Hematopoietic multipotent progenitor cell (in vitro differentiated cells): ENCODE results near the gene FILIP1L. TPM values are rescaled to one million over a fixed set of nuclear protein-coding genes. Genes with fewer than 3 reads are reported as not detected.

Source experiments
- DNase-seq, 3 donors: peaks; one replicate each; pipeline ENCODE4 v3.0.0-alpha.2; 2011 to 2015; ENCODE audit warnings: low read depth in 2 of 3, low spot score in 2 of 3
- total RNA-seq: library from RNA; depleted of rRNA; stranded (reverse); fragments of >200 nt; gene quantifications from one replicate; pipeline ENCODE4 v1.2.3, GENCODE V29; 2012

Gene FILIP1L
- total RNA-seq, 1 donor = 0.81 TPM

- DNase-seq = no peak
Observed at GRCh38 chr3:99955773-99956562, 158.3 kb downstream of the FILIP1L start.

- DNase-seq = no peak
Observed at GRCh38 chr3:99954914-99955644, 159.2 kb downstream of the FILIP1L start.

GRCh38 chr3:99953596-99953995 is 160.7 kb downstream of the FILIP1L start:
- no peak for DNase-seq

GRCh38 chr3:99952306-99952705 is 162.0 kb downstream of the FILIP1L start:
- no peak for DNase-seq

- no peak for DNase-seq
Observed at GRCh38 chr3:99951701-99952100, 162.6 kb downstream of the FILIP1L start.

- DNase-seq = no peak
Observed at GRCh38 chr3:99950921-99951320, 163.4 kb downstream of the FILIP1L start.

- no peak for DNase-seq
Observed at GRCh38 chr3:99949956-99950670, 164.2 kb downstream of the FILIP1L start.

GRCh38 chr3:99948467-99949089 is 165.7 kb downstream of the FILIP1L start:
- no peak for DNase-seq

GRCh38 chr3:99947356-99947755 is 166.9 kb downstream of the FILIP1L start:
- no peak for DNase-seq

GRCh38 chr3:99945328-99945995 is 168.8 kb downstream of the FILIP1L start:
- no peak for DNase-seq

- no peak for DNase-seq
Observed at GRCh38 chr3:99943931-99944761, 170.2 kb downstream of the FILIP1L start.

GRCh38 chr3:99941211-99941610 is 173.1 kb downstream of the FILIP1L start:
- DNase-seq = no peak

- DNase-seq = no peak
Observed at GRCh38 chr3:99940350-99940749, 174.0 kb downstream of the FILIP1L start.

GRCh38 chr3:99939876-99940275 is 174.4 kb downstream of the FILIP1L start:
- DNase-seq = no peak

GRCh38 chr3:99938270-99938911 is 175.9 kb downstream of the FILIP1L start:
- DNase-seq = no peak

- no peak for DNase-seq
Observed at GRCh38 chr3:99934975-99935797, 179.1 kb downstream of the FILIP1L start.

GRCh38 chr3:99933971-99934750 is 180.1 kb downstream of the FILIP1L start:
- DNase-seq = no peak
